Chondrocyte (in vitro differentiated cells): ENCODE measurements around the gene ECSIT. TPM values are rescaled to one million over a fixed set of nuclear protein-coding genes. Genes with fewer than 3 reads are reported as not detected.
"Not testable (repeated sequence)": the region's sequence is repeated elsewhere in the genome, so short reads cannot be mapped to it uniquely, and the experiment has no call there.

Experiments used
- DNase-seq: peaks from one replicate; pipeline ENCODE4 v3.0.0; 2021; ENCODE audit warnings: mixed read lengths, low spot score
- H3K27ac Mint-ChIP-seq: one replicate; pipeline ENCODE4 v1.8.0; 2021; ENCODE audit warnings: mild to moderate bottlenecking, moderate library complexity, mixed read lengths; ENCODE audit not compliant: unreplicated experiment
- H3K27me3 Mint-ChIP-seq: 2 replicates; pipeline ENCODE4 v1.8.0; 2021; ENCODE audit warnings: low read depth, mixed read lengths
- H3K36me3 Mint-ChIP-seq: 2 replicates; pipeline ENCODE4 v1.8.0; 2021; ENCODE audit warnings: low read depth, mixed read lengths
- H3K4me1 Mint-ChIP-seq: 2 replicates; pipeline ENCODE4 v1.8.0; 2021; ENCODE audit warnings: low read depth, mild to moderate bottlenecking, mixed read lengths
- H3K4me3 Mint-ChIP-seq: one replicate; pipeline ENCODE4 v1.8.0; 2021; ENCODE audit warnings: mild to moderate bottlenecking, moderate library complexity, mixed read lengths; ENCODE audit not compliant: unreplicated experiment
- H3K9me3 Mint-ChIP-seq: 2 replicates; pipeline ENCODE4 v1.8.0; 2021; ENCODE audit warnings: low read depth, mixed read lengths
- CTCF ChIP-seq: fragments of 200-600 bp; sonication (generic); IDR thresholded peaks from 2 replicates; pipeline ENCODE4 v1.5.0; 2021; ENCODE audit warnings: antibody characterized with exemption, mild to moderate bottlenecking, moderate library complexity
- total RNA-seq: library from RNA; stranded (reverse); gene quantifications from 3 replicates; pipeline ENCODE4 v1.2.1, GENCODE V29; 2021

Gene ECSIT
- total RNA-seq, 1 donor from 2014 or later: 20.5 TPM

- Mint-ChIP-seq H3K27ac (no peak overlapping the region), H3K27me3 (peaks cover 27% of the 10 kb centered on the region), H3K36me3 (no peaks in the 10 kb centered on the region), H3K4me3 (no peak overlapping the region), H3K9me3 (no peaks in the 10 kb centered on the region), H3K4me1 (peaks cover 13% of the 10 kb centered on the region)
- DNase-seq: no peak
- TF ChIP-seq CTCF: no peak
Measured at GRCh38 chr19:11478167-11479089, 50.5 kb downstream of the ECSIT start.

GRCh38 chr19:11475861-11476260 lies 53.1 kb downstream of the ECSIT start:
- peaks cover 21% of the 10 kb centered on the region for H3K27me3 Mint-ChIP-seq
- H3K27ac Mint-ChIP-seq: no peak overlapping the region

GRCh38 chr19:11475343-11475742 lies 53.6 kb downstream of the ECSIT start:
- peaks cover 21% of the 10 kb centered on the region for H3K27me3 Mint-ChIP-seq
- not testable (repeated sequence) for H3K36me3 Mint-ChIP-seq, H3K4me1 Mint-ChIP-seq, DNase-seq, H3K27ac Mint-ChIP-seq, H3K4me3 Mint-ChIP-seq, H3K9me3 Mint-ChIP-seq

More at GRCh38 chr19:11475861-11476260, 53.1 kb downstream of the ECSIT start:
- no peaks in the 10 kb centered on the region for H3K9me3 Mint-ChIP-seq
- DNase-seq: no peak
- TF ChIP-seq CTCF: no peak
- H3K4me3 Mint-ChIP-seq: no peak overlapping the region
- H3K4me1 Mint-ChIP-seq: peaks cover 4% of the 10 kb centered on the region
- H3K36me3 Mint-ChIP-seq: no peaks in the 10 kb centered on the region

GRCh38 chr19:11473725-11474124 lies 55.2 kb downstream of the ECSIT start:
- TF ChIP-seq CTCF: no peak
- no peak overlapping the region for H3K27ac Mint-ChIP-seq
- DNase-seq: no peak
- H3K27me3 Mint-ChIP-seq: peaks cover 16% of the 10 kb centered on the region
- H3K4me1 Mint-ChIP-seq: no peaks in the 10 kb centered on the region
- no peaks in the 10 kb centered on the region for H3K36me3 Mint-ChIP-seq
- no peak overlapping the region for H3K4me3 Mint-ChIP-seq
- no peaks in the 10 kb centered on the region for H3K9me3 Mint-ChIP-seq

- DNase-seq, H3K36me3 Mint-ChIP-seq, H3K27me3 Mint-ChIP-seq, H3K4me3 Mint-ChIP-seq, H3K9me3 Mint-ChIP-seq, H3K4me1 Mint-ChIP-seq, H3K27ac Mint-ChIP-seq: not testable (repeated sequence)
Measured at GRCh38 chr19:11468266-11468845, 60.6 kb downstream of the ECSIT start.

GRCh38 chr19:11465600-11465999 lies 63.3 kb downstream of the ECSIT start:
- no peak overlapping the region for H3K27ac Mint-ChIP-seq
- no peaks in the 10 kb centered on the region for H3K36me3 Mint-ChIP-seq
- no peaks in the 10 kb centered on the region for H3K9me3 Mint-ChIP-seq
- H3K4me3 Mint-ChIP-seq: no peak overlapping the region
- TF ChIP-seq CTCF: no peak
- H3K4me1 Mint-ChIP-seq: no peaks in the 10 kb centered on the region
- no peak for DNase-seq
- peaks cover 1% of the 10 kb centered on the region for H3K27me3 Mint-ChIP-seq
